GM06990 (cell line): ENCODE measurements around the gene CDH4.

Experiments
- DNase-seq: peaks from one replicate; pipeline ENCODE4 v3.0.0-alpha.2; 2011; ENCODE audit not compliant: insufficient read length; ENCODE audit errors: extremely low read depth
- H3K27me3 ChIP-seq: replicated peaks from 2 replicates; pipeline ENCODE4 v1.6.0; 2011; ENCODE audit warnings: low read length; ENCODE audit not compliant: control insufficient read depth, insufficient read depth
- H3K36me3 ChIP-seq: 2 replicates; pipeline ENCODE4 v1.5.1; 2011; ENCODE audit warnings: low read length; ENCODE audit not compliant: control insufficient read depth, insufficient read depth
- H3K4me3 ChIP-seq: replicated peaks from 2 replicates; pipeline ENCODE4 v1.5.1; 2011; ENCODE audit warnings: low read depth, mild to moderate bottlenecking, control low read depth, low read length
- TF ChIP-seq, protein P1 (sequence below): IDR thresholded peaks from 2 replicates; pipeline ENCODE4 v1.5.1; 2011; ENCODE audit warnings: low read length, control low read depth, mild to moderate bottlenecking, inconsistent platforms; ENCODE audit not compliant: insufficient read depth, poor library complexity, severe bottlenecking

Gene CDH4

DNA sequence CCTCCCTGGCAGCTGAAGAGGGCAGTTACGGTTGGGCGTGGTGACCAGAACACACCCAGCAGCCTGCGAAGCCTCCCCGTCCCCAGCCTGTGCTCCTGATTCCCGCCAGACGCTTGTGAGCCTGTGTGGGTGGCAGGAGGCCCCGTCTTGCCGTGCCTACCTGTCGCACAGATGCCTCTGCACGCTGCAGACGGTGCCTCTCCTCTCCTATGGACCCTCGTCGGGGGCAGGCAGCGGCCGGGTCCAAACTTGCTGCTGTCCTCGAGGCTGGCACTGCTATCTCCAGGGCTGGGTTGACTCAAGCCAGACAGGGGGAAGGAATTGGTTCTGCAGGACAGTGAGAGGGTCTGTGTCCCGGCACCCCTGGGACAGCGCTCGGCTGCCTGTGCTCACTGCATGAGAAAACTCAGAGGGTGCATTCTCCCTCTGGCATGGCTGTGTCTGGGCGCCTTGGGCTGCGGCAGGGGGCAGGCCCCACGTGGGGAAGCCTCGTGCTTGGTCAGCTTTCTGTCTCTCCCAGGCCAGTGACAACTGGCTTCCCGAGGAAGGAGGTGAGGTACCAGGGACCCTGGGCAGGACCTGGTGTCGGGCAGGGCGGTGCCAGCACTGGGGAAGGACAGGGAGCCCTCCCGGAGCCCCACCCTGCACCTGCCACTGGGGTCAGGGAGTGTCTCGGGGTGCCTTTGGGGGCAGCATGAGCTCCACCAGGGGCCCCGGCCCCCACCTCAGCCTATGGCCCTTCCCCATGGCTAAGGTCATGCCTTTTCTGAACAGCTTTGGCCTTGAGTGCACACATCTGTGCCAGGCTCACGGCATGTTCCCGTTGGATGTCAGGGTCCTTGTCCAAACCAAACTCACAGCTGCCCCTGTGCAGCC, 686.1 kb downstream of the CDH4 start:
- H3K36me3 ChIP-seq: no peaks in the 10 kb centered on the region
- no peak for DNase-seq
- no peaks in the 10 kb centered on the region for H3K27me3 ChIP-seq
- TF ChIP-seq, protein P1, sequence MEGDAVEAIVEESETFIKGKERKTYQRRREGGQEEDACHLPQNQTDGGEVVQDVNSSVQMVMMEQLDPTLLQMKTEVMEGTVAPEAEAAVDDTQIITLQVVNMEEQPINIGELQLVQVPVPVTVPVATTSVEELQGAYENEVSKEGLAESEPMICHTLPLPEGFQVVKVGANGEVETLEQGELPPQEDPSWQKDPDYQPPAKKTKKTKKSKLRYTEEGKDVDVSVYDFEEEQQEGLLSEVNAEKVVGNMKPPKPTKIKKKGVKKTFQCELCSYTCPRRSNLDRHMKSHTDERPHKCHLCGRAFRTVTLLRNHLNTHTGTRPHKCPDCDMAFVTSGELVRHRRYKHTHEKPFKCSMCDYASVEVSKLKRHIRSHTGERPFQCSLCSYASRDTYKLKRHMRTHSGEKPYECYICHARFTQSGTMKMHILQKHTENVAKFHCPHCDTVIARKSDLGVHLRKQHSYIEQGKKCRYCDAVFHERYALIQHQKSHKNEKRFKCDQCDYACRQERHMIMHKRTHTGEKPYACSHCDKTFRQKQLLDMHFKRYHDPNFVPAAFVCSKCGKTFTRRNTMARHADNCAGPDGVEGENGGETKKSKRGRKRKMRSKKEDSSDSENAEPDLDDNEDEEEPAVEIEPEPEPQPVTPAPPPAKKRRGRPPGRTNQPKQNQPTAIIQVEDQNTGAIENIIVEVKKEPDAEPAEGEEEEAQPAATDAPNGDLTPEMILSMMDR: no peak
- H3K4me3 ChIP-seq: no peak overlapping the region

DNA sequence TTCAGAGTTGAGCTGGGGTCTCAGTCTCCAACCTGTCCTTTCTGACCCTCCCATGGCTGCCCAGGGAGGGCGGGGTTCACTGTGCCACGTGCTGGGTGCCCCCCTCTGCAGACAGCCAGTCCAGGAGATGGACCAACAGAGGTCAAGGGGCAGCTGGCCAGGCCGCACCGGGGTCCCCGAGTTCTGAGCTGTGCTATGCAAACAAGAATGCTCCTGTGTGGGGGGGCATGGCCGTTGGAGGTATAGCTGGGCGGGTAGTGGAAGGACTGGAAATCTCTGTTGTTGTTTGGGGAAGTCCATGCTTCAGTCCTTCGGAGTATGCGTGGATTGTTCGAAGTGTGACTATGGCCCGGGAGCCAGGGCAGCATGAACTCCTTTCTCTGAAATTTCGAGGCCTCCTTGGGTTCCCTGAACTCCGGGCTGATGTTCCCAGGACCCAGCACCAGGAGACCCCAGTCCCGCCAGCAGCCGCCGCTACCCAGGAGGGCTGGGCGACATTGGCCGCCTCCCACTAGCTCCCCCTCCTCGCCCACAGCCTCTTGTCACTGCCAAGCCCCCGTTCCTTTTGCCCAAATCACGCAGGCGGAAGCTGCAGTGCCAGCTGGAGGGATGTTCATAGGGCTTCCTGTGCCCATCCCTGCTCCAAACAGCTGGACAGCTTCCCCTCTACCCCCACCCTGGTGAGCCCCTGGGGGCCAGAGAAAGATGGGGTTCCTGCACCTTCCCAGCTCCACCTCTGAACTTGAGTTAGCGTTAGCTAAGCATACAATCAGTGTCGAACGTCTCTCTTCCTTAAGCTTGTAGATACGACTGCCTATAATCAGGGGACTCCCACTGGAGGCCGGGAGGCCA, 687.0 kb downstream of the CDH4 start:
- Histone ChIP-seq H3K4me3 (no peak overlapping the region), H3K36me3 (no peaks in the 10 kb centered on the region), H3K27me3 (no peaks in the 10 kb centered on the region)
- TF ChIP-seq, protein P1: no peak
- DNase-seq: no peak

DNA sequence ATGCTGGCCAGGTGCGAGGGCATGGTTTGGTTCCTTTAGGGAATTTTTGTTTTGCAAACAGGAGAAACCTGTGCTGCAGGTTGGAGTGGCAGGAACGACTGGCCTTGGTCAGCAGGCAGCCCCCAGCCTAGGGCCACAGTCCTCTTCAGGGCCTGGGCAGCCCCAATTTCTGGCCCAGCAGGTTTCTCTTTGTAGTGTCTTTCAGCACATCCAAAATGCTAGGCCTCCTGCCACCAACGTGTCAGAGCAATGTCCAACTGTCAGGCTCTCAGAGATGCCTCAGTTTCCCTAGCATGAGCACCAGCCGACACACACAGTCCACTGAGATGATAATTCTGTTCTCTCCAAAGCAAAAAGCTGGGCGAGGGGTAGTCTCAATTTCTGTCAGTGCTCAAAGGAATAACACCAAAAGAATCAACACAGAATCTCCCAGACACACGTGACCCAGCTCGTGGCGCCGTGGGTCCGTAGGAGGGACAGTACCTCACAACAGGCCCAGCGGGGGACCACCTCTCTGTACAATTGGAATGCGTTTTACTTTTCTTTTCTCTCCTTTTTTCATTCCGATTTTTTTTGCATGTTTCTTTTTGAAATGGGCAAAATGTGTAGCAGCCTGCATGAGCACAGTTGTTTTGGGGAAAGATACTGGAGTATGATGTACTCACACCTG, 687.8 kb downstream of the CDH4 start:
- no peaks in the 10 kb centered on the region for H3K27me3 ChIP-seq
- H3K4me3 ChIP-seq: no peak overlapping the region
- TF ChIP-seq, protein P1: no peak
- no peak for DNase-seq
- no peaks in the 10 kb centered on the region for H3K36me3 ChIP-seq

DNA sequence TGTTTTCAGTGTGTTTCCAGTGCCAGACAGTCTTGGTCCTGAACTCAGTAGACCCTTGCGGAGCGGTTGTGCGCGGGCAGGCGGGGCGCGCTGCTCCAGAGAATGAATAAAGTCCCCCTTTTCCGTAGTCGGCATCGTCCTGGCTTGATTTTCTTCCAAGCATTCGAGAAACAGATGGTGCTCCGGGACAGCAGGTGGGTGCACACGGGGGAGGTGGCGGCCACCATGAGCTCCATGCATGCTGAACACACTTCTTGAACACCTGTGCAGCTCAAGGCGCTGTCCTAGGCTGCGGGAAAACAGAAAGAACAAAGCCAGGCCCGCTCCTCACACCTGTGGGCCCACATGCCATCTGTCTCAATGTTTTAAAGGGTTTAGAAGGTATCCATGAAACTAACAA, 688.4 kb downstream of the CDH4 start:
- no peak overlapping the region for H3K4me3 ChIP-seq
- no peaks in the 10 kb centered on the region for H3K27me3 ChIP-seq
- TF ChIP-seq, protein P1: no peak
- DNase-seq: no peak
- no peaks in the 10 kb centered on the region for H3K36me3 ChIP-seq

DNA sequence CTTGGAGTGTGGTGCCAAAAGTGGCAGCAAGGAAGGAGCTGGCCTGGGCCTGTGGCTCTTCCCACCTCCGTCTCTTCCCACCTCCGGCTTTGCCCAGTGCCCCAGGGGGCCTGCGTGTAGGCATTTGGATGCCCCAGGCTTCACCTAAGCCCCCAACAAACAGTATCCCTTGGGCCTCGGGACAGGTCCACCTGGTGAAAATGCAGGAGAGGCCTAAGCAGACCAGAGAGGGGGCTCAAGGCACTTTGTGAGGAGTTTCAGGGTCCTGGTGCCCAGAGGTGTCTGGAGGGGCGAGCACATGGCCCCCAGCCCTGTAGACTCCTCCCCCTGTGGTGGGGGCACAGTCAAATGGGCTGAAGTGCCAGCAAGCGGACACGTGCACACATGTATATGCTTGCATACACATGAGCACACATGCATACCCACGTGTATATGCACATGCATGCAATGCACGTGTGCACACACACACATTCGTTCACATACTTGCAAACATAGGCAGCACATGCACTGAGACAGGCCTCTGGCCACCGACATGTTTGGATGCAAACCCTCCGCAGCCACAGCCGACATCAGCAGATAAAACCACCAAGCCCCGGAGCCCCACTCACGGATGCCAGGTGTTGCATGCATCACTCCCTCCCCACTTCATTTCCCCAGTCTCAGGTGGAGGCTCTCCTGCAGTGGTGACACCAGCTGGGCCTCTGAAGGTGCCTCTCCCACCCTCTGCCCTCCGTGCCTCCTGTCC, 689.1 kb downstream of the CDH4 start:
- no peak for DNase-seq
- no peaks in the 10 kb centered on the region for H3K27me3 ChIP-seq
- TF ChIP-seq, protein P1: no peak
- H3K36me3 ChIP-seq: no peaks in the 10 kb centered on the region
- no peak overlapping the region for H3K4me3 ChIP-seq
